Stimulated activated CD4-positive, alpha-beta T cell treated with anti-CD3 and anti-CD28 coated beads, TNF-alpha, amount 100 ng/mL, for 24 hours (primary cell): ENCODE measurements around the gene TNNI2.
"Not testable (repeated sequence)": the region's sequence is repeated elsewhere in the genome, so short reads cannot be mapped to it uniquely, and the experiment has no call there.

Experiments used
- DNase-seq, 3 experiments: peaks; one replicate each; pipeline ENCODE4 v3.0.0-alpha.2; 2020; ENCODE audit warnings: low read depth in 3 of 3

TNNI2 gene

GRCh38 chr11:1838426-1839144 lies at the start of gene TNNI2:
Gene TNNI2, plus strand, starts transcription at chr11:1838981. Its CDS starts 716 bp downstream, at chr11:1839697.
- no peak for DNase-seq

- no peak for DNase-seq
Observed at GRCh38 chr11:1791912-1792311, 46.9 kb upstream of the TNNI2 start.

- no peak for DNase-seq
Observed at GRCh38 chr11:1792461-1792860, 46.3 kb upstream of the TNNI2 start.

GRCh38 chr11:1793081-1793480 lies 45.7 kb upstream of the TNNI2 start:
- DNase-seq = no peak

GRCh38 chr11:1796413-1797011 lies 42.3 kb upstream of the TNNI2 start:
- no peak for DNase-seq

- no peak for DNase-seq
Observed at GRCh38 chr11:1797391-1798125, 41.2 kb upstream of the TNNI2 start.

- DNase-seq = no peak
Observed at GRCh38 chr11:1803246-1803645, 35.5 kb upstream of the TNNI2 start.

GRCh38 chr11:1803835-1804519 lies 34.8 kb upstream of the TNNI2 start:
- not testable (repeated sequence) for DNase-seq

- DNase-seq = no peak
Observed at GRCh38 chr11:1805525-1805924, 33.3 kb upstream of the TNNI2 start.

GRCh38 chr11:1807264-1807995 lies 31.4 kb upstream of the TNNI2 start:
- DNase-seq = no peak

- DNase-seq = no peak
Observed at GRCh38 chr11:1810761-1811160, 28.0 kb upstream of the TNNI2 start.

- DNase-seq = no peak
Observed at GRCh38 chr11:1812274-1812673, 26.5 kb upstream of the TNNI2 start.

GRCh38 chr11:1812801-1813200 lies 26.0 kb upstream of the TNNI2 start:
- no peak for DNase-seq

GRCh38 chr11:1813356-1813755 lies 25.4 kb upstream of the TNNI2 start:
- DNase-seq = not testable (repeated sequence)

- DNase-seq = no peak
Observed at GRCh38 chr11:1814691-1815090, 24.1 kb upstream of the TNNI2 start.

GRCh38 chr11:1815311-1815710 lies 23.5 kb upstream of the TNNI2 start:
- no peak for DNase-seq

GRCh38 chr11:1815751-1816150 lies 23.0 kb upstream of the TNNI2 start:
- no peak for DNase-seq

GRCh38 chr11:1817000-1817399 lies 21.8 kb upstream of the TNNI2 start:
- DNase-seq = no peak

GRCh38 chr11:1817511-1817910 lies 21.3 kb upstream of the TNNI2 start:
- no peak for DNase-seq

- DNase-seq = no peak
Observed at GRCh38 chr11:1819074-1819473, 19.7 kb upstream of the TNNI2 start.

- no peak for DNase-seq
Observed at GRCh38 chr11:1820463-1821325, 18.1 kb upstream of the TNNI2 start.
